GM23338 (cell line): ENCODE results near the gene CPNE5. TPM values are rescaled to one million over a fixed set of nuclear protein-coding genes. Genes with fewer than 3 reads are reported as not detected.

ENCODE experiments used
- ATAC-seq: fragments of 200-7000 bp; cut with Tn5 transposase; 3 replicates; pipeline ENCODE4 v1.9.1; 2020
- DNase-seq: peaks from one replicate; pipeline ENCODE4 v3.0.0-alpha.2; 2015; ENCODE audit warnings: low spot score
- H2AFZ ChIP-seq: fragments of 200-600 bp; sonication (generic); 2 replicates; pipeline ENCODE4 v1.8.0; 2016; ENCODE audit warnings: antibody characterized with exemption, mild to moderate bottlenecking, moderate library complexity
- H3F3A ChIP-seq: fragments of 200-600 bp; sonication (generic); replicated peaks from 2 replicates; pipeline ENCODE4 v1.8.0; 2017; ENCODE audit warnings: antibody characterized with exemption, mixed run types, low read depth
- H3K27ac ChIP-seq: fragments of 200-600 bp; sonication (generic); 2 replicates; pipeline ENCODE4 v1.6.1; 2016; ENCODE audit warnings: low read depth
- H3K27me3 ChIP-seq: fragments of 200-600 bp; sonication (generic); 2 replicates; pipeline ENCODE4 v1.8.0; 2016; ENCODE audit warnings: mild to moderate bottlenecking, mixed run types, moderate library complexity; ENCODE audit not compliant: insufficient read depth
- H3K36me3 ChIP-seq: fragments of 200-600 bp; sonication (generic); 2 replicates; pipeline ENCODE4 v1.8.0; 2016; ENCODE audit warnings: mild to moderate bottlenecking; ENCODE audit not compliant: insufficient read depth
- H3K4me1 ChIP-seq: fragments of 200-600 bp; sonication (generic); 2 replicates; pipeline ENCODE4 v1.8.0; 2016; ENCODE audit warnings: mild to moderate bottlenecking, moderate library complexity; ENCODE audit not compliant: insufficient read depth
- H3K4me2 ChIP-seq: fragments of 200-600 bp; sonication (generic); 2 replicates; pipeline ENCODE4 v1.7.1; 2017; ENCODE audit warnings: mixed run types
- H3K4me3 ChIP-seq: fragments of 200-600 bp; sonication (generic); 2 replicates; pipeline ENCODE4 v1.6.1; 2016; ENCODE audit warnings: mixed run types
- H3K79me2 ChIP-seq: fragments of 200-600 bp; sonication (generic); replicated peaks from 2 replicates; pipeline ENCODE4 v1.8.0; 2017; ENCODE audit warnings: mild to moderate bottlenecking; ENCODE audit not compliant: insufficient read depth
- H3K9me2 ChIP-seq: fragments of 200-600 bp; sonication (generic); 2 replicates; pipeline ENCODE4 v1.8.0; 2017; ENCODE audit not compliant: insufficient read depth
- H4K20me1 ChIP-seq: fragments of 200-600 bp; sonication (generic); replicated peaks from 2 replicates; pipeline ENCODE4 v1.8.0; 2017; ENCODE audit warnings: mild to moderate bottlenecking; ENCODE audit not compliant: insufficient read depth
- H3K27ac Mint-ChIP-seq: 2 replicates; pipeline ENCODE4 v1.8.0; 2020; ENCODE audit warnings: inconsistent platforms, mild to moderate bottlenecking, moderate library complexity, mixed read lengths
- H3K27me3 Mint-ChIP-seq: 3 replicates; pipeline ENCODE4 v1.8.0; 2022; ENCODE audit warnings: low read depth, mild to moderate bottlenecking, moderate library complexity, mixed read lengths, inconsistent platforms; ENCODE audit not compliant: insufficient read depth, poor library complexity
- H3K36me3 Mint-ChIP-seq: 3 replicates; pipeline ENCODE4 v1.8.0; 2021; ENCODE audit warnings: low read depth, mild to moderate bottlenecking, inconsistent platforms, moderate library complexity, mixed read lengths
- H3K4me1 Mint-ChIP-seq: 3 replicates; pipeline ENCODE4 v1.8.0; 2020; ENCODE audit warnings: mild to moderate bottlenecking, inconsistent platforms, mixed read lengths
- H3K4me3 Mint-ChIP-seq: 3 replicates; pipeline ENCODE4 v1.8.0; 2021; ENCODE audit warnings: moderate library complexity, mild to moderate bottlenecking, inconsistent platforms, mixed read lengths
- H3K9me3 Mint-ChIP-seq: 3 replicates; pipeline ENCODE4 v1.8.0; 2020; ENCODE audit warnings: moderate library complexity, mild to moderate bottlenecking, inconsistent platforms, mixed read lengths
- CREB1 ChIP-seq: fragments of 250-450 bp; sonication (Bioruptor Pico); IDR thresholded peaks from 2 replicates; pipeline ENCODE4 v1.5.0; 2020; ENCODE audit warnings: low read depth, mild to moderate bottlenecking, moderate library complexity
- CTCF ChIP-seq, 2 experiments: fragments of 200-600 bp in 1 of 2; sonication (generic) in 1 of 2; conservative IDR thresholded peaks; 2 replicates each; pipeline versions ENCODE4 v1.5.1 to v1.6.1; 2016 to 2017; ENCODE audit warnings: antibody characterized with exemption in 2 of 2, low read depth in 2 of 2, mild to moderate bottlenecking in 2 of 2, moderate library complexity in 1 of 2
- ETS1 ChIP-seq: IDR thresholded peaks from 2 replicates; pipeline ENCODE4 v1.6.1; 2016; ENCODE audit warnings: antibody characterized with exemption
- EZH2 ChIP-seq: fragments of 200-600 bp; sonication (generic); IDR thresholded peaks from one replicate; pipeline ENCODE4 v1.8.0; 2017; ENCODE audit warnings: antibody characterized with exemption, mild to moderate bottlenecking, low read depth; ENCODE audit not compliant: unreplicated experiment
- EZH2phosphoT487 ChIP-seq: fragments of 200-600 bp; sonication (generic); IDR thresholded peaks from one replicate; pipeline ENCODE4 v1.8.1; 2018; ENCODE audit warnings: antibody characterized with exemption; ENCODE audit not compliant: unreplicated experiment
- JUNB ChIP-seq: IDR thresholded peaks from one replicate; pipeline ENCODE4 v1.6.1; 2016; ENCODE audit warnings: antibody characterized with exemption; ENCODE audit not compliant: unreplicated experiment
- NANOG ChIP-seq: IDR thresholded peaks from 2 replicates; pipeline ENCODE4 v1.6.1; 2016; ENCODE audit warnings: antibody characterized with exemption, borderline replicate concordance
- POLR2AphosphoS5 ChIP-seq: IDR thresholded peaks from 2 replicates; pipeline ENCODE4 v1.6.1; 2016; ENCODE audit warnings: antibody characterized with exemption, low read depth
- REST ChIP-seq: IDR thresholded peaks from one replicate; pipeline ENCODE4 v1.6.1; 2018; ENCODE audit warnings: antibody characterized with exemption; ENCODE audit not compliant: unreplicated experiment
- STAT1 ChIP-seq: IDR thresholded peaks from one replicate; pipeline ENCODE4 v1.6.1; 2016; ENCODE audit warnings: antibody characterized with exemption; ENCODE audit not compliant: unreplicated experiment
- ZNF114 ChIP-seq: fragments of 250-450 bp; sonication (Bioruptor Pico); IDR thresholded peaks from 2 replicates; pipeline ENCODE4 v1.5.0; 2020; ENCODE audit warnings: mild to moderate bottlenecking, moderate library complexity
- ZNF331 ChIP-seq: fragments of 250-450 bp; sonication (Bioruptor Pico); IDR thresholded peaks from 2 replicates; pipeline ENCODE4 v1.5.0; 2020; ENCODE audit warnings: low read depth, mild to moderate bottlenecking, moderate library complexity
- ZNF462 ChIP-seq: fragments of 250-450 bp; sonication (Bioruptor Pico); IDR thresholded peaks from 2 replicates; pipeline ENCODE4 v1.5.0; 2020; ENCODE audit warnings: mild to moderate bottlenecking, moderate library complexity
- polyA plus RNA-seq: library from polyadenylated mRNA; unstranded; fragments of >200 nt; fragmentation: Nextera tagmentation; extraction: Ambion mirVana; gene quantifications from 2 replicates; pipeline ENCODE4 v1.2.1, GENCODE V29; 2016
- total RNA-seq: library from RNA; depleted of rRNA; stranded (reverse); fragments of >200 nt; shearing (Covaris generic); gene quantifications from 2 replicates; pipeline ENCODE4 v1.2.3, GENCODE V29; 2014

CPNE5 gene
- total and polyA plus RNA-seq, 2 experiments from 2014 or later, result 0.14 to 0.42 TPM

GRCh38 chr6:36863670-36864540, 24.7 kb upstream of the CPNE5 start:
- Mint-ChIP-seq H3K27me3 (peaks cover 5% of the 10 kb centered on the region), H3K36me3 (peaks cover 62% of the 10 kb centered on the region), H3K4me3 (no peak overlapping the region), H3K9me3 (no peaks in the 10 kb centered on the region), H3K4me1 (peaks cover 54% of the 10 kb centered on the region), H3K27ac (peak overlapping the region; percentile 12)
- ATAC-seq (peak; percentile 52), DNase-seq (no peak)
- Histone ChIP-seq H4K20me1 (peaks cover 50% of the 10 kb centered on the region), H3K9me2 (no peaks in the 10 kb centered on the region), H3F3A (0 out of 2 replicates have a peak, but pooled peaks cover 1% of the 10 kb centered on the region), H3K4me1 (peaks cover 8% of the 10 kb centered on the region), H3K4me3 (no peak overlapping the region), H3K27ac (no peak overlapping the region), H3K79me2 (peaks cover 96% of the 10 kb centered on the region), H2AFZ (no peak overlapping the region), H3K36me3 (peaks cover 12% of the 10 kb centered on the region), H3K27me3 (no peaks in the 10 kb centered on the region), H3K4me2 (no peak overlapping the region)
- no peak for TF ChIP-seq CTCF (conservative IDR thresholded peaks at IDR 0.05; ENCODE audit: low read depth in 2 of 2)
- TF ChIP-seq STAT1, result no peak
- no peak for TF ChIP-seq ZNF462 (CRISPR knock-in tag)
- no peak for TF ChIP-seq REST
- TF ChIP-seq EZH2phosphoT487, result no peak
- TF ChIP-seq ETS1, result no peak
- TF ChIP-seq POLR2AphosphoS5, result no peak
- no peak for TF ChIP-seq ZNF331 (CRISPR knock-in tag)
- TF ChIP-seq ZNF114 (CRISPR knock-in tag), result no peak
- no peak for TF ChIP-seq NANOG
- no peak for TF ChIP-seq CREB1 (CRISPR knock-in tag)
- no peak for TF ChIP-seq JUNB
- TF ChIP-seq EZH2, result no peak
